Panc1 (cell line): ENCODE measurements around the gene SCARF1. TPM values are rescaled to one million over a fixed set of nuclear protein-coding genes. Genes with fewer than 3 reads are reported as not detected.

Experiments
- ATAC-seq: fragments of 200-7000 bp; cut with Tn5 transposase; 2 replicates; pipeline ENCODE4 v1.9.1; 2020; ENCODE audit warnings: mild to moderate bottlenecking, moderate library complexity
- BruUV-seq: library from RNA; stranded (reverse); fragments of 400-500 nt; replicated peaks from 2 replicates; lab custom pipeline; 2021; lab: Mats Ljungman, UMichigan
- CTCF ChIA-PET: fragments of 300-600 bp; sonication (Branson Sonifier 250); formaldehyde crosslinking; loops from one replicate; lab custom pipeline; 2022; ENCODE audit warnings: antibody characterized with exemption; lab: Charles Lee
- POLR2A ChIA-PET: fragments of 300-600 bp; sonication (Branson Sonifier 250); formaldehyde crosslinking; loops from one replicate; lab custom pipeline; 2022; ENCODE audit warnings: antibody characterized with exemption; lab: Charles Lee
- DNase-seq: peaks from one replicate; pipeline ENCODE4 v3.0.0-alpha.2; 2010; ENCODE audit warnings: low read depth, low spot score
- H3K27ac ChIP-seq: 2 replicates; pipeline ENCODE4 v1.5.1; 2011; ENCODE audit warnings: mild to moderate bottlenecking, low read length, inconsistent platforms
- H3K27me3 ChIP-seq: fragments of 200-500 bp; sonication (Bioruptor generic); 2 replicates; pipeline ENCODE4 v1.6.0; 2014; ENCODE audit warnings: low read length, inconsistent platforms; ENCODE audit not compliant: control insufficient read depth, insufficient read depth
- H3K36me3 ChIP-seq: fragments of 200-500 bp; sonication (Bioruptor generic); 2 replicates; pipeline ENCODE4 v1.5.1; 2014; ENCODE audit warnings: inconsistent platforms, mild to moderate bottlenecking, low read length, moderate library complexity; ENCODE audit not compliant: control insufficient read depth, insufficient read depth
- H3K4me1 ChIP-seq: 2 replicates; pipeline ENCODE4 v1.5.1; 2011; ENCODE audit warnings: inconsistent platforms, mild to moderate bottlenecking, low read length, moderate library complexity; ENCODE audit not compliant: control insufficient read depth, insufficient read depth
- H3K4me3 ChIP-seq, 2 experiments: 2 replicates each; pipeline ENCODE4 v1.5.1; 2011 to 2012; ENCODE audit warnings: low read depth in 2 of 2, low read length in 2 of 2, mild to moderate bottlenecking in 2 of 2, inconsistent platforms in 1 of 2, moderate library complexity in 1 of 2
- H3K9me3 ChIP-seq: fragments of 200-500 bp; sonication (Bioruptor generic); 2 replicates; pipeline ENCODE4 v1.5.1; 2014; ENCODE audit warnings: low read depth, mild to moderate bottlenecking, inconsistent platforms, low read length, moderate library complexity; ENCODE audit not compliant: control insufficient read depth, insufficient read depth
- CTCF ChIP-seq: fragments of 450-650 bp; IDR thresholded peaks from 2 replicates; pipeline ENCODE4 v1.5.1; 2017; ENCODE audit warnings: mild to moderate bottlenecking
- POLR2AphosphoS5 ChIP-seq: IDR thresholded peaks from 2 replicates; pipeline ENCODE4 v1.6.1; 2012; ENCODE audit warnings: mild to moderate bottlenecking, low read depth, low read length, moderate library complexity
- SIN3A ChIP-seq: IDR thresholded peaks from 2 replicates; pipeline ENCODE4 v1.6.1; 2012; ENCODE audit warnings: low read depth, mild to moderate bottlenecking, low read length, moderate library complexity, borderline replicate concordance; ENCODE audit not compliant: insufficient read depth
- TCF7L2 ChIP-seq: IDR thresholded peaks from 2 replicates; pipeline ENCODE4 v1.6.1; 2011; ENCODE audit warnings: mild to moderate bottlenecking, low read depth, low read length, inconsistent platforms
- in situ Hi-C: cut with HindIII; loops from 2 replicates; pipeline ENCODE4 v1.10.0; 2016; ENCODE audit warnings: low sequenced_read_pairs, low pct_unique_long_range_greater_than_20kb
- intact Hi-C: fragments of 100-400 bp; cut with micrococcal nuclease; formaldehyde crosslinking; loops from one replicate; pipeline ENCODE4 v1.10.0; 2022; ENCODE audit not compliant: unreplicated experiment
- total RNA-seq: library from RNA; stranded (reverse); gene quantifications from one replicate; pipeline ENCODE4 v1.2.1, GENCODE V29; 2021; ENCODE audit not compliant: unreplicated experiment
- TF ChIP-seq, protein P1 (sequence below), 2 experiments: IDR thresholded peaks; 2 replicates each; pipeline ENCODE4 v1.6.1; 2011 to 2012; ENCODE audit warnings: low read depth in 2 of 2, control low read depth in 1 of 2, low read length in 1 of 2, mild to moderate bottlenecking in 1 of 2, moderate library complexity in 1 of 2; ENCODE audit not compliant: insufficient read depth in 1 of 2

Gene SCARF1
- total RNA-seq, 1 experiment from 2014 or later = 6.6 TPM

GRCh38 chr17:1648963-1649843 lies 3.7 kb upstream of the SCARF1 start:
- peak overlapping the region; percentile 51 to 53 for H3K4me3 ChIP-seq
- no peak for TF ChIP-seq TCF7L2
- TF ChIP-seq, protein P1, sequence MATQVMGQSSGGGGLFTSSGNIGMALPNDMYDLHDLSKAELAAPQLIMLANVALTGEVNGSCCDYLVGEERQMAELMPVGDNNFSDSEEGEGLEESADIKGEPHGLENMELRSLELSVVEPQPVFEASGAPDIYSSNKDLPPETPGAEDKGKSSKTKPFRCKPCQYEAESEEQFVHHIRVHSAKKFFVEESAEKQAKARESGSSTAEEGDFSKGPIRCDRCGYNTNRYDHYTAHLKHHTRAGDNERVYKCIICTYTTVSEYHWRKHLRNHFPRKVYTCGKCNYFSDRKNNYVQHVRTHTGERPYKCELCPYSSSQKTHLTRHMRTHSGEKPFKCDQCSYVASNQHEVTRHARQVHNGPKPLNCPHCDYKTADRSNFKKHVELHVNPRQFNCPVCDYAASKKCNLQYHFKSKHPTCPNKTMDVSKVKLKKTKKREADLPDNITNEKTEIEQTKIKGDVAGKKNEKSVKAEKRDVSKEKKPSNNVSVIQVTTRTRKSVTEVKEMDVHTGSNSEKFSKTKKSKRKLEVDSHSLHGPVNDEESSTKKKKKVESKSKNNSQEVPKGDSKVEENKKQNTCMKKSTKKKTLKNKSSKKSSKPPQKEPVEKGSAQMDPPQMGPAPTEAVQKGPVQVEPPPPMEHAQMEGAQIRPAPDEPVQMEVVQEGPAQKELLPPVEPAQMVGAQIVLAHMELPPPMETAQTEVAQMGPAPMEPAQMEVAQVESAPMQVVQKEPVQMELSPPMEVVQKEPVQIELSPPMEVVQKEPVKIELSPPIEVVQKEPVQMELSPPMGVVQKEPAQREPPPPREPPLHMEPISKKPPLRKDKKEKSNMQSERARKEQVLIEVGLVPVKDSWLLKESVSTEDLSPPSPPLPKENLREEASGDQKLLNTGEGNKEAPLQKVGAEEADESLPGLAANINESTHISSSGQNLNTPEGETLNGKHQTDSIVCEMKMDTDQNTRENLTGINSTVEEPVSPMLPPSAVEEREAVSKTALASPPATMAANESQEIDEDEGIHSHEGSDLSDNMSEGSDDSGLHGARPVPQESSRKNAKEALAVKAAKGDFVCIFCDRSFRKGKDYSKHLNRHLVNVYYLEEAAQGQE (IDR thresholded peaks at IDR 0.05; ENCODE audit: insufficient read depth in 1 of 2, low read depth in 2 of 2, low read length in 1 of 2) = 0 out of 4 replicates have a peak, but pooled peaks of 1 of the 2 experiments have one; percentile 34
- TF ChIP-seq POLR2AphosphoS5 = no peak
- peak; percentile 97 for TF ChIP-seq CTCF
- no peak for TF ChIP-seq SIN3A
- peaks cover 24% of the 10 kb centered on the region for H3K4me1 ChIP-seq
- intact Hi-C loops = no loop called here
- BruUV-seq = no TSS peak
- no peaks in the 10 kb centered on the region for H3K27me3 ChIP-seq
- ATAC-seq = peak; percentile 73
- in situ Hi-C loops = no loop called here
- ChIA-PET CTCF (interaction anchor here (0.5 to 1.3 kb wide), 5 partner anchors 10 to 77 kb away, joined by 4 to 9 read pairs (median 6); no protein-coding TSS in a partner anchor), POLR2A (interaction anchor here (0.5 to 0.6 kb wide), 3 partner anchors 17 to 241 kb away, joined by 3 read pairs; no protein-coding TSS in a partner anchor)
- H3K9me3 ChIP-seq = no peaks in the 10 kb centered on the region
- no peak for DNase-seq
- peaks cover 2% of the 10 kb centered on the region for H3K36me3 ChIP-seq
- H3K27ac ChIP-seq = peak overlapping the region; percentile 75

DNA sequence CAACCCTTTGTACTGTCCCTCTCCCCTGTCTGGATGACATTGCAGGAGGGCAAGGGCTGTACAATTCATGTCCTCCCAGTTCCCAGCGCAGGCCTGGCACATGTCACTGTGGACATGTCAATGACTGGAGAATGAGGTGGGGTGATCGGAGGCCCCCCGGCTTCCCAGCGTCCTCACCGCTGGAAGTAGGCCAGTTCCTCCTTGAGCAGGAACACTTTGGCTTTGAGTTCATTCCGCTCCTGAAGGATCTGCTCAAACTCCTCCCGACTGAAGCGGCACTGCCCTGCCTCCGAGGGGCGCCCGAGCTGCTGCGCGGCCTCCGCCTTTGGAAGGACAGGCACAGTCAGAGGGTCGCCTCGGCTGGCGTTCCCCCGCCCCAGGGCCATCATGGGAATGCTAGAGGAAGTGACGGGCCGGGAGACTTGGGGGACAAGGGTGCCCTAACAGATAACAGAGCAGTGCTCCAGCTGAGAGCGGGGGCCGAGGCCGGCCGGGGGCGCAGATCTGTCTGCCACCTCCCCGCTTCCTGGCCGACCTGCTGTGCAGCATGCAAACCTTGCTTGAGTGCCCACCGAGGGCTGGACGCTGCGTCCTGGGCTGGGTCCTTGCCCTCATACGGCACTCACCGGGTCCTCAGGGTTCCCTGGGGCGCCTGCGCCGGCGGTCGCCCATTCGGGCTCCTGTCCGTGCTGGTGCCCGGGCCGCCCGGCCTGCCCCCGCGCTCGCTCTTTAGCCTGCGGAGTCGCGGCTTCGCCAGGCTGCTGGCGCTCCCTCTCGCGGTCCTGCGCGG lies 2.8 kb upstream of the SCARF1 start:
- H3K9me3 ChIP-seq = no peaks in the 10 kb centered on the region
- peaks cover 28% of the 10 kb centered on the region for H3K4me1 ChIP-seq
- peak overlapping the region; percentile 57 for H3K27ac ChIP-seq
- peaks cover 2% of the 10 kb centered on the region; the same call in 1 of the 2 replicates for H3K36me3 ChIP-seq
- peak overlapping the region; percentile 37 to 53 for H3K4me3 ChIP-seq
- no TSS peak for BruUV-seq
- in situ Hi-C loops = no loop called here
- ATAC-seq = peak; percentile 78; the same call in 1 of the 2 replicates
- ChIA-PET POLR2A (interaction anchor here (0.5 kb wide), 1 partner anchor 71 kb away, joined by 3 read pairs; no protein-coding TSS in a partner anchor), CTCF (interaction anchor here (0.5 to 1.3 kb wide), 5 partner anchors 9 to 76 kb away, joined by 4 to 9 read pairs (median 6); no protein-coding TSS in a partner anchor)
- intact Hi-C loops = no loop called here
- DNase-seq = no peak
- H3K27me3 ChIP-seq = no peaks in the 10 kb centered on the region
- TF ChIP-seq TCF7L2 (no peak), SIN3A (no peak), CTCF (no peak), POLR2AphosphoS5 (no peak)
- TF ChIP-seq, protein P1 (IDR thresholded peaks at IDR 0.05; ENCODE audit: insufficient read depth in 1 of 2, low read depth in 2 of 2, low read length in 1 of 2) = no peak
